GM12891 (cell line): ENCODE results near the gene CRACR2B.

Source experiments
- DNase-seq: peaks from one replicate; pipeline ENCODE4 v3.0.0; 2011; ENCODE audit warnings: low spot score; ENCODE audit not compliant: insufficient read length
- FAIRE-seq: peaks from 2 replicates; lab custom pipeline; 2011; peaks lifted over from hg19 to GRCh38; lab: Jason Lieb, UNC
- PAX5 ChIP-seq: IDR thresholded peaks from 2 replicates; pipeline ENCODE4 v1.6.1; 2011; ENCODE audit warnings: low read length, moderate library complexity, mild to moderate bottlenecking; ENCODE audit not compliant: insufficient read depth, severe bottlenecking
- POLR2A ChIP-seq: IDR thresholded peaks from 2 replicates; pipeline ENCODE4 v1.6.1; 2011; ENCODE audit warnings: low read depth, low read length, control low read depth
- POLR2AphosphoS5 ChIP-seq: IDR thresholded peaks from 2 replicates; pipeline ENCODE4 v1.6.1; 2011; ENCODE audit warnings: low read depth, low read length, control low read depth
- POU2F2 ChIP-seq: IDR thresholded peaks from 2 replicates; pipeline ENCODE4 v1.6.1; 2011; ENCODE audit warnings: low read depth, mild to moderate bottlenecking, control low read depth, low read length, moderate library complexity
- SPI1 ChIP-seq: IDR thresholded peaks from 2 replicates; pipeline ENCODE4 v1.6.1; 2011; ENCODE audit warnings: low read depth, low read length, control low read depth
- TAF1 ChIP-seq: IDR thresholded peaks from 2 replicates; pipeline ENCODE4 v1.6.1; 2011; ENCODE audit warnings: low read depth, low read length, control low read depth

CRACR2B gene

GRCh38 chr11:800473-800872 is 27.2 kb upstream of the CRACR2B start:
- FAIRE-seq (no peak), DNase-seq (no peak)
- TF ChIP-seq TAF1 (no peak), POU2F2 (no peak), POLR2A (no peak), POLR2AphosphoS5 (no peak), SPI1 (no peak), PAX5 (no peak)

GRCh38 chr11:801097-801780 is 26.5 kb upstream of the CRACR2B start:
- no peak for TF ChIP-seq POLR2A
- TF ChIP-seq TAF1 = no peak
- no peak for FAIRE-seq
- DNase-seq = no peak

- FAIRE-seq (no peak), DNase-seq (no peak)
- TF ChIP-seq POLR2AphosphoS5 (no peak), POU2F2 (no peak), TAF1 (no peak), SPI1 (no peak), POLR2A (no peak), PAX5 (no peak)
These were observed 25.6 kb upstream of the CRACR2B start for GRCh38 chr11:802018-802617.

GRCh38 chr11:802693-803466 is 24.8 kb upstream of the CRACR2B start:
- FAIRE-seq = no peak
- TF ChIP-seq PAX5 (no peak), TAF1 (no peak), POU2F2 (no peak), SPI1 (no peak), POLR2AphosphoS5 (no peak), POLR2A (no peak)
- no peak for DNase-seq

- TF ChIP-seq POLR2AphosphoS5 (no peak), POLR2A (no peak)
- DNase-seq = no peak
- FAIRE-seq = no peak
These were observed 24.3 kb upstream of the CRACR2B start for GRCh38 chr11:803467-803742.

GRCh38 chr11:803770-804598 is 23.7 kb upstream of the CRACR2B start:
- FAIRE-seq (peak; percentile 55), DNase-seq (no peak)
- no peak for TF ChIP-seq SPI1

- DNase-seq (no peak), FAIRE-seq (no peak)
- TF ChIP-seq POU2F2 = no peak
- no peak for TF ChIP-seq PAX5
- TF ChIP-seq POLR2A = no peak
- TF ChIP-seq TAF1 = no peak
- no peak for TF ChIP-seq POLR2AphosphoS5
- no peak for TF ChIP-seq SPI1
These were observed 23.1 kb upstream of the CRACR2B start for GRCh38 chr11:804599-804964.

GRCh38 chr11:808427-809286 is 19.1 kb upstream of the CRACR2B start:
- FAIRE-seq (peak; percentile 35), DNase-seq (no peak)
- TF ChIP-seq PAX5 (no peak), TAF1 (no peak), POLR2A (no peak), POLR2AphosphoS5 (no peak), SPI1 (no peak), POU2F2 (no peak)

GRCh38 chr11:809287-810039 is 18.3 kb upstream of the CRACR2B start, which contains the start of gene RPLP2:
Gene RPLP2 (plus strand): TSS chr11:809967. CDS start chr11:810235, 268 bp downstream.
- DNase-seq (peak; percentile 99), FAIRE-seq (peak; percentile 100)
- TF ChIP-seq POLR2AphosphoS5 (peak; percentile 94), POLR2A (peak; percentile 92), TAF1 (peak; percentile 97), SPI1 (no peak), PAX5 (peak; percentile 21), POU2F2 (peak; percentile 42; the same call in 1 of the 2 replicates)
